GM18861 (cell line): ENCODE data around the gene PIK3CA.
"Not testable (repeated sequence)": the region's sequence is repeated elsewhere in the genome, so short reads cannot be mapped to it uniquely, and the experiment has no call there.

Source experiments
- ATAC-seq: cut with Tn5 transposase; IDR thresholded peaks from one replicate; pipeline ENCODE4 v1.9.1; 2021; ENCODE audit not compliant: unreplicated experiment

Gene PIK3CA

DNA sequence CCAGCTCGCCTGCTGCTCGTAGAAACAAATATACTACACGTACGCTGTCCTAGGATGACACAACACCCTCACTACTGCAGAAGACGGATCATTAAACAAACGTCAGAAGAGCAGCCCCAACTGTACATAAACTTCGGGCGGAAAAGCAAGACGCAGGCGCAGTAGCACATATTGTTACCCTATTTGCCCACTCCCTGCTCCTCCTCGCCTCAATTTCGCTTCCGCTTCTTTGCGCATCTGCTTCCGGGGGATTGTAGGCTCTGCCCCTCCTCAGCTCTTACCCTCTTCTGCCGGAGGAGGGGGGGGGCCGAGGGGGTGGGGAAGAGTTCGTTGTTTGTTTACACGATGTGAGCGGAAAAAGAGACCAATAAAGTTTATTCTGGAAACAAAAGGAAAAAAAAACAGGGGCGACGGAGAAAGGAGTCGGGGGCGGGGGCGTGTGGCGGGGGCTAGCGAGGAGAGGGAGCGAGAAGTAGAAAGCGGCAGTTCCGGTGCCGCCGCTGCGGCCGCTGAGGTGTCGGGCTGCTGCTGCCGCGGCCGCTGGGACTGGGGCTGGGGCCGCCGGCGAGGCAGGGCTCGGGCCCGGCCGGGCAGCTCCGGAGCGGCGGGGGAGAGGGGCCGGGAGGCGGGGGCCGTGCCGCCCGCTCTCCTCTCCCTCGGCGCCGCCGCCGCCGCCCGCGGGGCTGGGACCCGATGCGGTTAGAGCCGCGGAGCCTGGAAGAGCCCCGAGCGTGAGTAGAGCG, at the start of gene PIK3CA:
Gene PIK3CA, plus strand, starts transcription at position 485 of the 743 bp plus-strand sequence. CDS start 50,469 bp downstream, outside the sequence.
- ATAC-seq: peak; percentile 73

DNA sequence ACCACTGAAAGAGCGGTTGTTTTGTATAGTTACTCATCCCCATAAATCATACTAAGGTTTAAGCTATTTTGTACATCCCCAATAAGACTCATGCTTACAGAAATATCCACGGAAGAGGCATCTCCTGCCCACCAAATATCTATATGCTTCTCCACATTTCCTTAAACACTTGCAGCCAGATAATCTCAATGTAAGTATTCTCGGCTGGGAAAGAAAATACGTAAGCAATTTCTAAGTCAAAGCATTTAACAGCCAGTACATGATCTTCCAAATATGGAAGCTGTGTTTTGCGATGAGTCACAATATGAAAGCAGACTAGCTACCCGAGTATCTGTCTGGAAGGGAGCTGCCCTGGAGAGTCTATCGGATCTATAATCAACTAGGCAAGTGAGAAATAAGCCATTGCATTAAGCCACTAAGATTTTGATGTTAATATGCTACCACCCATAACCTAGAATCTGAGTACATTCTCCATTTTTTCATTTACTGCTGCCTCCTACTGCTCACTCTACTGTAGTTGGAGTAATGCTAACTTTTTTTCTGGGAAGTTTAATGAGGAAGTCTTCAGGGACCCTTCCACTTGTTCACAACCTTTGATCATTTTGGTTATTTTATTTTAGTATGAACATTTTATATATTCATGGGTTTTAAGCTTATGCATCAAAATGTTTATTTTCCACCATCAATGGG, 49.6 kb upstream of the PIK3CA start:
- no peak for ATAC-seq

DNA sequence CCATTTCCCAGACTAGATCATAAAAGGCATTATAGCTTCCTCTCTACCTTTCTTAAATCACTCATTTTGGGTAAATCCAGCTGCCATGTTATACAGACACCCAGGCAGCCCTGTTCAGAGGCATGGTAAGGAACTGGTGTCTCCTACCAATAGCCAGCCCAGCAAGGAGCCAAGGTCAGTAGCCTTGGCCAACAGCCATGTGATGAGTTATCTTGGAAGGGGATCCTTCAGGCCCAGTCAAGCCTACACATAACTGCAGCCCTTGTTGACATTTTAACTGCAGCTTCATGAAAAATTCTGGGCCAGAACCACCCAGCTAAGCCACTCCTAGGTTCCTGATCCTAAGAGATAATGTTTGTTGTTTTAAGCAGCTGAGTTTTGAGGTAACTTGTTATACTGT, 47.5 kb upstream of the PIK3CA start:
- ATAC-seq: no peak

DNA sequence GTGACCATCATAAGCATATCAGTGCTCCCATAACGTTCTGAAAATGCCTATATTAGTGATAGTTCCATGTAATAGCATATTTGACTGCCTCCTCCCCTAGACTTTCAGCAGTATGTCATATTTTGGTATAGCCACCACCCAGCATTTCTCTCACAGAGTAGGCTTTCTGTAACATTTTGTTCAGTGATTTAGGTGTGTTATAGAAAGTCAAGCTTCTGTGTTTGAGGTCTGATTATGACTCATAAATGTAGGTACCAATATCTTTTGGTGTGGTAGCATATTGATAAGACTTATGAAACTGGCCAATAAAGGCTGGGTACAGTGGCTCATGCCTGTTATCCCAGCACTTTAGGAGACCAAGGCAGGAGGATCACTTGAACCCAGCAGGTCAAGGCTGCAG, 42.3 kb upstream of the PIK3CA start:
- ATAC-seq: no peak

DNA sequence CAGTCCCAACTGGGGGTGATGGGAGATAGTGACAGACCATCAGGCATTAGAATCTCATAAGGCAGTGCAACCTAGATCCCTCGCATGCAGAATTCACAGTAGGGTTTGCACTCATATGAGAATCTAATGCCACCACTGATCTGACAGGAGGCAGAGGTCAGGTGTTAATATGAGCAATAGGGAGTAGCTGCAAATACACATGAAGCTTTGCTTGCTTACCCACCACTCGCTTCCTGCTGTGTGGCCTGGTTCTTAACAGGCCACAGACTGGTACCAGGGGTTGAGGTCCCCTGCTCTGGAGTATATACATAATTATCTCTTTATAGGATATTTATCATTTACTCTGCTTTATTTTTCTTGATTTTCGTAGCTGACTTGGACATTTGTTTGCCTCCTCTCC, 40.5 kb upstream of the PIK3CA start:
- ATAC-seq: no peak

DNA sequence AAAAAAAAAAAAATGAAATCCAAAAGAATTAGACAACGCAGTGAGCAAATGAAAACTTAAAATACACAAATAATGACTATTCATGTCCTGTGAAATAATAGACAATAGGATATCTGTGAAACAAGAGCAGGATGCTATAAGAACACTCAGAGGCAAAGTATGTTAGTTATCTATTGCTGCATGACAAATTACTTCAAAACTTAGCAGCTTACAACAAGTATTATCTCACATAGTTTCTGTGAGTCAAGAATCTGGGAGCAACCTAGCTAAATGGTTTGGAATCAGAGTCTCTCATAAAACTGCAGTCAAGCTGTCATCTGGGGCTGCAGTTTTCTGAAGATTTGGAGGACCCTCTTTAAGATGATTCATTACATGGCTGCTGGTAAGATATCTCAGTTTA, 40.1 kb upstream of the PIK3CA start:
- no peak for ATAC-seq

DNA sequence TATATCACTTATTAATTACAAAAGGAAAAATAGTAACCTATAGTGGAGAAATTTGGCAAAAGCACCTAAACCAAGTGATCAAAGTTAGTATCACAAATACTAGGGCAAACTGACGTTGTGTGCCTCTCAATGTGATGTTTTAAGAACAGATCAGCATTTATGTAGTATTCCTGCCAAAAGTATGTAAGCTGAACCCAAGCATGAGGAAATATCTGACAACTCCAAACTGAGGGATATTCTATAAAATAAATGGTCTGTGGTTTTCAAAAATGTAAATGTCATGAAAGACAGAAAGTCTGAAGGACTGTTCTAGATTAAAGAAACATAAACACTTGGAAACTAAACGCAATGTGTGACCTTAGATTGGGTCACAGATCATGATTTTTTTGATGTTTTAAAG, 34.3 kb upstream of the PIK3CA start:
- ATAC-seq: no peak

DNA sequence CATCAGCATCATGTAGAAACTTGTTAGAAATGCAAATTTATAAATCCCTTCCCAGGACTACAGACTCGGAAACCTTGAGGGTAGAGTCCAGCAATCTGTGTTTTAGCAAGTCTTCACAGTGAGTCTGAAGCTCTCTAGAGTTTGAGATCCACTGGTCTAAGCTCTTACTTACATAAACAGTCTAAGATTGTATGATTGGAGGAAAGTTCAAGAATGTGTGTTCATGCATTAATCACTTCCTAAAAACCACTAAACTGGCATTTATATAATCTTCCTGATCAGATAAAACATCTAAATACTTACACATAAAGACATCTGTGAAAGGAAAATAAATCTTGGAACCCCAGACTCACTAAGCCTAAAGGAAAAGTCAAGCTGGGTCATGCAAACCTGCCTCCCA, 32.7 kb upstream of the PIK3CA start:
- not testable (repeated sequence) for ATAC-seq

DNA sequence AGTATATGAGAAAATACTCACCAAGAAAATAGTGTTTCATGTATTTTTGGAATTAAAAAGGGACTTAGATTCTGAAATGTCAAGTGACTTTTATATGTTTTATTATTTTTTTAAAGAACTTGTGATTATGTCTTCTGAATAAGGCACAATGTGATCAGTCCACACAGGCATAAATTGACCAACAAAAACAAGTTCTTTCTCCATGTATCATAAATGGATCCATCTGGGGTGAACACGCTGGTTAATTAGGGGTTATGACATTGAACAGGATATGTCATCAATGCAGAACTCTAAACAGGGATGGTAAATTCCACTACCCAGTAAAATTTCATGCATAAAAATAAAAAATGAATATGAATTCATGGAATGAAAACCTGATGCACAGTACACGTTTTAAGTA, 31.3 kb upstream of the PIK3CA start:
- no peak for ATAC-seq

DNA sequence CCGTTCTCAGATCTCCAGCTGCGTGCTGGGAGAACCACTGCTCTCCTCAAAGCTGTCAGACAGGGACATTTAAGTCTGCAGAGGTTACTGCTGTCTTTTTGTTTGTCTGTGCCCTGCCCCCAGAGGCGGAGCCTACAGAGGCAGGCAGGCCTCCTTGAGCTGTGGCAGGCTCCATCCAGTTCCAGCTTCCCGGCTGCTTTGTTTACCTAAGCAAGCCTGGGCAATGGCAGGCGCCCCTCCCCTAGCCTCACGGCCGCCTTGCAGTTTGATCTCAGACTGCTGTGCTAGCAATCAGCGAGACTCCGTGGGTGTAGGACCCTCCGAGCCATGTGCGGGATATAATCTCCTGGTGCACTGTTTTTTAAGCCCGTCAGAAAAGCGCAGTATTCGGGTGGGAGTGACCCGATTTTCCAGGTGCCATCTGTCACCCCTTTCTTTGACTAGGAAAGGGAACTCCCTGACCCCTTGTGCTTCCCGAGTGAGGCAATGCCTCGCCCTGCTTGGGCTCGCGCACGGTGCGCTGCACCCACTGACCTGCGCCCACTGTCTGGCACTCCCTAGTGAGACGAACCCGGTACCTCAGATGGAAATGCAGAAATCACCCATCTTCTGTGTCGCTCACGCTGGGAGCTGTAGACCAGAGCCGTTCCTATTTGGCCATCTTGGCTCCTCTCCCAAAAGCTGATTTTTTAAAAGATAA, 15.8 kb upstream of the PIK3CA start:
- not testable (repeated sequence) for ATAC-seq

DNA sequence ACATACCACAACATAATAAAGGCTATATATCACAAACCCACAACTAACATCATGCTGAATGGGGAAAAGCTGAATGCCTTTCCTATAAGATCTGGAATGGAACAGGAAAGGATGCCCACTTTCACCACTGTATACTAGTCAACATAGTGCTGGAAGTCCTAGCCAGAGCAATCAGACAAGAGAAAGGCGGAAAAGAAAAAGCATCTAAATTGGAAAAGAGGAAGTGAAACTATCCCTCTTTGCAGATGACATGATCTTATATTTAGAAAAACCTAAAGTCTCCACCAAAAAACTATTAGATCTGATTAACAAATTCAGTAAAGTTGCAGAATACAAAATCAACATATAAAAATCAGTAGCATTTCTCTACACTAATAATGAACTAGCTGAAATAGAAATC, 14.6 kb upstream of the PIK3CA start:
- no peak for ATAC-seq

DNA sequence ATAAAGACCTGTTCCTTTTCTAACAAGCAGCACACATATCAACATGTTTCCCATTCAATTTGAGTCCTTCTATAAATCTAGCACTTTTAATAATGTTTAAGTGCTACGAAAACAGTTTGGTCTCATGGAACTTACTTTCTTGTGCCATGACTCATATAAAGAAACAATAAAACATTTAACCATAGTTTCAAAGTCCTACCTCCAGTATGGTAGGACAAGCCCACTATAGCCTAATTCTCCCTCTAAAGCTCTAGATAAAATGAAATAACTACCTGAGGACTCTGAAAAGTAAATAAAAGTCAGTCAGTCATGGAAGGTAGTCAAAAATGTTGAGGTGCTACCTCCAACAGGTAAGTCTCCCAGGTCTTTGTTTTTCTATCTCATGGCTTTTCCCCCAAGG, 12.0 kb upstream of the PIK3CA start:
- no peak for ATAC-seq

DNA sequence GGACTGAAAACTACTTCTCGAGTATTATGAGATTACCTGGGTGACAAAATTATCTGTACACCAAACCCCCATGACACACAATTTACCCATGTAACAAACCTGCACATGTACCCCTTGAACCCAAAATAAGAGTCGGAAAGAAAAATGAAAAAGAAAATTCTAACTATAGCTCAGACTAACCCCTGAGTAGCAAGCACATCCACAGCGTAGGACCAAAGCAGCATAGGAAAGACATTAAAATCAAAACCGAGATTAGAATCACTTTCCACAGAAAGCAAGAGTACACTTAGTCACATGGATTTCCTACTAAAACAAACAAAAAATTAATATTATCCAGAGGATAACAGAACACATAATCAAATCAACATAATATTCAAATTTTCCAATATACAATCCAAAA, 6.3 kb upstream of the PIK3CA start:
- no peak for ATAC-seq

DNA sequence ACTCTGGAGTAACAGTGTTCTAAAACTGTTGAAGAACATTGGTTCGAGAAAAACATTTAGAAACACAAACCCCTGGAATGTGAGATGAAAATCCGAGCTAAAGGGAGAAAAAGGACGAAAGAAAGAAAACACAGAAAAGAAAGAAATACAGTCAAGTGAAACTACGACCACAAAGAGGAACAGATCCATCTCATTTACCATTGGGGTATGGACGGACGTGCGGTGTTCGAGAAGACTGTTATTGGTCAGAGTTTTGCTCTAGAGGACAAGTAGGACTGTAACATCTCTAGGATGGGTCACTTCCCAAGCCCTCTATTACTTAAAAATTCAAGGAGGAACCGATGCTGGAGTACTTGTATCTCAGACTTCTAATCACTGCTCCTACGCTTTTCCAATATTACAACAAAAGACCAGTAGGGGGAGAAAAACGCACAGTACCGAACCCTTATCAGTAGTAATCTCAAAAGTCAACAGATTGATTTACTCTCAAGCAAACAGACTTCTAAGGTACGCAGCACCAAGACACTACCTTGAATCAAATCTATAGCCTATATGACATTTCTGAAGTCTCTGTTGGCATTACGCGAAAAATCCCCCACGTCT, 1.1 kb upstream of the PIK3CA start:
- peak; percentile 22 for ATAC-seq

DNA sequence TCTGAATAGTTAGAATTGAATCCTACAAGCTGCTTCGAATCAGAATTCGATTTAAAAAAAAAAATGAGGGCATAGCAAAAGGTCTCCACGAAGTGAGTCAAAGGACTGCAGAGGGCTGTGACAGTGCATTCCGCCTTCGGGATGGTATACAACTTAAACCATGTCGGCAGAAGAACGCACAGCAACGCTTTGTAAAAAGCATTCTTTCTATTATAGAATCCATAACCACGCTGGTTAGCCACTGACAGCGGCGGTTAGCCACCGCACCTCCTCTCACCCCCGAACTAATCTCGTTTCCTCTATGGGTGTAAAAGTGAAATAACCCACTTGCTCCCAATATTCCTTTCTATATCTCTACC, 664 bp upstream of the PIK3CA start:
- peak; percentile 19 for ATAC-seq

DNA sequence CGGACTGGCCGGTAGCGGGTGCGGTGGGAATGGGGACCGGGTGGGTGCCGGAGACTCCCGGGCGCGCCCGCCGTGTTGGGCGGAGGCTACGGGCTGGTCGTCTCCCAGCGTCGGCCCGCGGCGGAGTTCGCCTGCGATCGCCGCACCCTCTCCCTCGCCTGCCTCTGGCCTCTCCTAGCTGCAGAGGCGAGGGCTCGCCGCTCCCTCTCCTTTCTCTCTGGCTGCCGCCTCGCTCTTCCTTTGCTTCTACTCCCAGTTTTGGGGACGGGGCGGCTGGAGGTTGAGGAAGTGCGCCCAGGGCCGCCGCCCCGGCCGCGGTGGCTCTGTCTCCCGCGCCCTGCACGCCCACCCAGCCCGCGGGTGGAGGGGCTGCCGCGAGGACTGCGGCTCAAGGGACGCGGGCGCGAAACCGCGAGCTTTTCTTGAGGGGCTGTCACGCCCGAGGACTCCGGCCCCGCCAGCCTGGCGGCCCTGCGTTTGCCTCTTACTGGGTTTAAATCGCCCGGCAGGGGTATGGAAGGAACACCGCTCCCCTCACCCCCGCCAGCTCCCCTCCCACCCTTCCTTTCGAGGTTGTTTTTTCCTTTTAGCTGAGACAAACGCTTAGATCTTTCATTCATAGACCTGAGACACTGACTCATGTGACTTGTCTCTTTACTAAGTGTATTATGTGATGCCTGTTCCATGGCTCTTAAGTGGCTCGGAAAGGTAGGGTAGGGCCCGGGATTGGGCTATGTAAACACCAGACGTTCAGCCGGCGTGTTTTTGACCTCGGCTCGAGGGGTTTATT, 654 bp downstream of the PIK3CA start:
- peak; percentile 15 for ATAC-seq

DNA sequence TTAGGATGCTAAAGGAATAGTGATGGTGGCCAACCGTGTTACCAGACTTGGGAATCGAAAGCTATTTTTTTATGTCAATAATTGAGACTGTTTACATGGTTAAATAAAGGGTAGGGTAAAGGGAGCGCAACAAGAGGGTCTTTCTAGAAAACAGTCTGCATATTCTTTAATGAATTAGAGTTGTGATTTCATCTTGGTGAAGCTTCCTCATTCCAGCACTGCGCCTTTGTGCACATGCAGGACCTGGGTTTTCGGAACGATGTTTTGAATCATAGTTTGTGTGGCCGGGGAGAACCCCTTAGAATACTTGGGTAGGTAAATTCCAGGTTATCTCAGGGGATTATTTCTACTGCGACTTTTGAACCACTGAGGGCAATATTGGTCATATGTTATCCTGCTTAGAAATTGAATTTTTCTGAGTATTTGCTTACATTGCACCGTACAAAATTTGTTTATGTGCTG, 1.3 kb downstream of the PIK3CA start:
- ATAC-seq: peak; percentile 31

DNA sequence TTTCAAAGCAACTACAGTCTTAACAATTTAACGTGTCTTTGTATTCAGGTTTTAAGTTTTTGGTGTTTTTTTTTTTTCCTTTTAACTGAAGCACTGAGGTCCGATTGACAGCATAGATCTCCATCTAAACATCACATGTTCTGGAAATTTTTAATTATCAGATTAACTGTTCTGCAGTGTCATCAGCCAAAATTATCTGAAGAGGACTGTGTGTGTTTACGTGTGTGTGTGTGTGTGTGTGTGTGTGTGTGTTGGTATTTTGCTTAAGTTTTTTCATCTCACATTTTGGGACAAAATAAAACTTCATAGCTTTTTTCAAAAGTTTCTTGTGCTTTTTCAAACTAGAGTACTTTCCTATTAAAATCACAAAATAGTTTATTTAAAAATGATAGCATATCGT, 1.8 kb downstream of the PIK3CA start:
- no peak for ATAC-seq

DNA sequence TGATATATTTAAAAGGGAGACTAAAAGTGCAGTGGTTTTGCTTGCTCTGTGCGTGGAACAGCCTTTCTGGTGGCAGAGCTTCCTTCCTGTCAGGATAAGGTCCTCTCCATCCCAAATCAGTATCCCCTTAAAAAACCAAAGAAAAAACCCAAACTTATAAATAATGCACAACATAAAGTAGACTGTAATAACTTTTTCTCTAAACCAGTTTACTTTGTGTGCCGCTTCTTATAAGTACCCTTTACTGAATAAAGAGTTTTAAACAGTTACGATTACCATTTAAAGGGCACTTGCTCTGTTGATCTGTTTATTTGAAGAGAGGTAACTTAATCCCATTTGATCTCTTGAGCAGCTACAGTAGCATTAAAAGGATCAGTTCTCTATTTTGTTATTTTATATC, 2.5 kb downstream of the PIK3CA start:
- ATAC-seq: no peak

DNA sequence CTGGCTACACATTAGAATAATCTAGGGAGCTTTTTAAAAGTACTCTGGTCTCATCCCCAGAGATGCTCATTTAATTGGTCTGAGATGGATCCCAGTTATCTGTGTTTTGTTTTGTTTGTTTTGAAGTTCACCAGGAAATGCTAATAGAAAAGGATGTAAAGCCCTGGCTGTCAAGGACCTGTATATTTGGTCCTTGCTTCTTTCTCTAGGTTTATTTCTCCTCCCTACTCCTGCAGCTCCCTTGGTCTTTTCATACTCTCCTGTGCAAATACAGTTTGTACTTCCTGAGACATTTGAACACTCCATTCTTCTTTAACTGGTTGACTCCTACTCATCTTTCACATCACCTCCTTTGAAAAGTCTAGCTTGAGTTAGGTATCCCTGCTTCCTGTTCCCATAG, 3.3 kb downstream of the PIK3CA start:
- no peak for ATAC-seq

DNA sequence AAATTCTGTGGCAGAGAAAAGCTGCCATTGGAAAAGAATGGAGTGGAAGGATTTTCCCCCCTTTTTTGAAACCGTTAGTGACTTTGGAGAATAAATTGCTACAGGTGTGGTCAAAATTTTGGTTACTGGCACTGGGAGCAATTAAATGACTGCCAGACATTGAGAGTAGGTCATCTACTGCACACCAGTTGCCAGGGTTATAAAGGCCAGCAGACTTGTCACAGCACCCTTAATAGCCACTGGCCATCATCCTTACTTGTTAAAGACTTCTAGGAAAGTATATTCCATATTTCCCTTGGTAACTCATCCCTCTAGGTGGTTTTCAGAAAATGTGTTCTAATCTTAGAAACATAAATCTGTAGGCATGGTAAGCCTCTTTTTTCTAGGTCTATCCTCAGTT, 8.0 kb downstream of the PIK3CA start:
- no peak for ATAC-seq
